ENCODE results near the gene RAD23A.
"Not testable (repeated sequence)": the region's sequence is repeated elsewhere in the genome, so short reads cannot be mapped to it uniquely, and the experiment has no call there.

DNA sequence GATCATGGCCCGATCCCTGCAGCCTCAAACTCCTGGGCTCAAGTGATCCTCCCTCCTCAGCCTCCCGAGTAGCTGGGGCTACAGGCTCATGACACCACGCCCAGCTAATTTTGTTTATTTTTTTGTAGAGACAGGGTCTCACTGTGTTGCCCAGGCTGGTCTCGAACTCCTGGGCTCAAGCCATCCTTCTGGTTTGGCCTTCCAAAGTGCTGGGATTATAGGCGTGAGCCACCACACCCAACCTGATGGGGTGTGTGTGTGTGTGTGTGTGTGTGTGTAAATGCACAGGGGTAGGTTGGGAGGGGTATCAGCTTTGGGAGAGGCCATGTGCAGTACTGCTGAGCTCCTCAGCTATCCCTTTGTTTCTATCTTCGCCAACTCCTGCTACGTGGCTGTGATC lies 30.4 kb downstream of the RAD23A start:
- TF ChIP-seq, protein P1, sequence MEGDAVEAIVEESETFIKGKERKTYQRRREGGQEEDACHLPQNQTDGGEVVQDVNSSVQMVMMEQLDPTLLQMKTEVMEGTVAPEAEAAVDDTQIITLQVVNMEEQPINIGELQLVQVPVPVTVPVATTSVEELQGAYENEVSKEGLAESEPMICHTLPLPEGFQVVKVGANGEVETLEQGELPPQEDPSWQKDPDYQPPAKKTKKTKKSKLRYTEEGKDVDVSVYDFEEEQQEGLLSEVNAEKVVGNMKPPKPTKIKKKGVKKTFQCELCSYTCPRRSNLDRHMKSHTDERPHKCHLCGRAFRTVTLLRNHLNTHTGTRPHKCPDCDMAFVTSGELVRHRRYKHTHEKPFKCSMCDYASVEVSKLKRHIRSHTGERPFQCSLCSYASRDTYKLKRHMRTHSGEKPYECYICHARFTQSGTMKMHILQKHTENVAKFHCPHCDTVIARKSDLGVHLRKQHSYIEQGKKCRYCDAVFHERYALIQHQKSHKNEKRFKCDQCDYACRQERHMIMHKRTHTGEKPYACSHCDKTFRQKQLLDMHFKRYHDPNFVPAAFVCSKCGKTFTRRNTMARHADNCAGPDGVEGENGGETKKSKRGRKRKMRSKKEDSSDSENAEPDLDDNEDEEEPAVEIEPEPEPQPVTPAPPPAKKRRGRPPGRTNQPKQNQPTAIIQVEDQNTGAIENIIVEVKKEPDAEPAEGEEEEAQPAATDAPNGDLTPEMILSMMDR (conservative IDR thresholded peaks at IDR 0.05), result not testable (repeated sequence)
- TF ChIP-seq ZFX (IDR thresholded peaks at IDR 0.05), result not testable (repeated sequence)

All from C4-2B (cell line).